GM18526 (cell line): Measurements from ENCODE around the gene ERCC6L.

Source experiments
- POLR2A ChIP-seq: IDR thresholded peaks from 3 replicates; pipeline ENCODE4 v1.6.1; 2011; ENCODE audit not compliant: insufficient read length; ENCODE audit errors: extremely low read depth

Gene ERCC6L

GRCh38 chrX:72203421-72203820 is 35.4 kb downstream of the ERCC6L start:
- no peak for TF ChIP-seq POLR2A

GRCh38 chrX:72202792-72203401 is 35.9 kb downstream of the ERCC6L start:
- no peak for TF ChIP-seq POLR2A

GRCh38 chrX:72201836-72202536 is 36.8 kb downstream of the ERCC6L start:
- TF ChIP-seq POLR2A = no peak

DNA sequence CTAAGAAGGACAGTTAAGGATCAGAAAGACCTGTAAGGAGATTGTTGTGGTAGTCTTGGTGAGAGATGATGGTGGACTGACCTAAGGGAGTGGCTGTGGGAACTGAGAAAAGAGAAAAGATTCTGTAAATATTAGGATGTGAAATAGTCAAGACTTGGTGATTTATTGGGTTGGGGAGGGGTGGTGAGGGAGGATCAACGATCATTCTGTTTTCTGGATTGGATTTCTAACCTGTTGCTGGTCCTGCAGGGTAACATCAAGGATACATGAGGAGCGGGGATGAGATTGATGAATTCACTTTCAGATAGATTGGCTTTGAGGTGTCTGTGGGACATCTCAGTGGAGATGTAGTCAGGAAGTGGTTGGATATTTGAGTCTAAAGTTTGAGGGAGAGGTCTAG is 55.9 kb downstream of the ERCC6L start:
- TF ChIP-seq POLR2A = no peak

- TF ChIP-seq POLR2A = no peak
Measured at GRCh38 chrX:72181178-72182125, 57.4 kb downstream of the ERCC6L start, which contains the start of gene PIN4. PIN4 (plus strand) TSS chrX:72181757; CDS start chrX:72181786, 29 bp downstream.

- TF ChIP-seq POLR2A = no peak
Measured at GRCh38 chrX:72180539-72180938, 58.3 kb downstream of the ERCC6L start.

GRCh38 chrX:72176981-72177380 is 61.8 kb downstream of the ERCC6L start:
- TF ChIP-seq POLR2A = no peak

DNA sequence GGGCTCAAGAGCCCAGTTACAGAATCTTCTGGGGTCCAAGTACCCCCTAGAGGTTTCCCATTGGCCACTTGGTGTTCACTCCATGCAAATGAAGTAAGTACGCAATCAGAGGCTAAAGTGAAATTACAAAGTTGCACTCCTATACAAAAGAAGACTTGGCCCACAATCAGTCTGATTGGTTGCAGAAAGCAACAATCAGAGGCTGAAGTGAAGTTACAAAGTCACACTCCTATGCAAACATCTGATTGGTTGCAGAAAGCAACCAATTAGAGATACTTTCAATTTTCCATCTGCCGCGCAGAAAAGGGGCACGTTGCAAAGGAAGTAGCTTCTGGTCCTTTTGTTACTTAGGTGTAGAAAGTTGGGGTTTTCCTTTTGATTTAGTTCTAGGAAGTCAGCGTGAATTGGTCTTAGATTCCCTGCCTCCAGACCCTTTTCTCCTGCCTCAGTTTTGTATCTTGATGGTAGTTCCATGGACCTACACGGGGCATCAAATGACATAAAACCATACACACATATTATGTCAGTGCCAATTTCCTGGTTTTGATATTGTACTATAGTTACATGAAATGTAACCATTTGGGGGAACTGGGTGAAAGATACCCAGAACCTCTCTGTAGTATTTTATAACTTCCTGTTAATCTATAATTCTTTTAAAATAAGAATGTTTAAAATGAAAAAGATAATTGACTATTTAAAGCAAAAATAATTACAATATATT is 69.7 kb downstream of the ERCC6L start:
- no peak for TF ChIP-seq POLR2A

- TF ChIP-seq POLR2A = no peak
Measured at GRCh38 chrX:72165551-72165950, 73.3 kb downstream of the ERCC6L start.

DNA sequence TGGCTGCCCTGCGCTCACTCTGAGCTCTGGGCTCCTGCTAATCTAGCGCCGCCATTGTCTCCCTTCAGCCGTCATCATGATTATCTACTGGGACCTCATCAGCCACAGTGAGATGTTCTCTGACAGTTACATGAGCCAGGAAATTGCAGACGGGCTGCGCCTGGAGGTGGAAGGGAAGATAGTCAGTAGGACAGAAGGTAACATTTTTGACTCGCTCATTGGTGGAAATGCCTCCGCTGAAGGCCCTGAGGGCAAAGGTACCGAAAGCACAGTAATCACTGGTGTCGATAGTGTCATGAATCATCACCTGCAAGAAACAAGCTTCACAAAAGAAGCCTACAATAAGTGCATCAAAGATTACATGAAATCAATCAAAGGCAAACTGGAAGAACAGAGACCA is 79.1 kb downstream of the ERCC6L start:
- TF ChIP-seq POLR2A = no peak

DNA sequence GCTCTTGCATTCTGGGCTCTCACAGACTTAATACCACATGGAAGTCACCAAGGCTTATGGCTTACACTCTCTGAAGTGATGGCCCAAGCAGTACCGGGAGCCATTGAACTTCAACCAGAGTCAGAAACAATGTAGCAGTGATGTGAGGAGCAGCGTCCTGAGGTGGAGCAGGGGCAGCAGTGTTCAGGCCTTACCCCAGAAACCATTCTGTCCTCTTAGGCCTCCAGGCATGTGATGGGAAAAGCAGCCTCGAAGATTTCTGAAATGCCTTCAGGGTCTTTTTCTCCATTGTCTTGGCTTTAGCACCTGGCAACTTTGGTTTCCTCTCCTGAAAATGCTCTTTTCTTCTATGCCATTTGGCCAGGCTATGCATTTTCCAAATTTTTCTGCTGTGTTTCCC is 80.1 kb downstream of the ERCC6L start:
- no peak for TF ChIP-seq POLR2A
